Natural killer cell (primary cell): Measurements from ENCODE around the gene ITGB2. TPM values are rescaled to one million over a fixed set of nuclear protein-coding genes. Genes with fewer than 3 reads are reported as not detected.

Experiments
- ATAC-seq, 3 donors: fragments of 150-1000 bp in 2 of 3; fragments of 200-7000 bp in 1 of 3; cut with Tn5 transposase; 1 replicate in 1 of 3; 2 replicates in 2 of 3; pipeline ENCODE4 v1.10.0; 2021; ENCODE audit warnings: mild to moderate bottlenecking in 2 of 3, moderate library complexity in 2 of 3
- DNase-seq, 2 donors: peaks; one replicate each; pipeline versions ENCODE4 v3.0.0 to v3.0.0-alpha.2; 2013 to 2021; ENCODE audit warnings: mixed read lengths in 1 of 2
- H3K27ac ChIP-seq: one replicate; pipeline ENCODE4 v1.5.1; 2013; ENCODE audit warnings: mild to moderate bottlenecking, low read length
- H3K27me3 ChIP-seq: one replicate; pipeline ENCODE4 v1.6.1; 2013; ENCODE audit warnings: low read length; ENCODE audit not compliant: control insufficient read depth, insufficient read depth
- H3K36me3 ChIP-seq: one replicate; pipeline ENCODE4 v1.6.1; 2013; ENCODE audit warnings: low read length; ENCODE audit not compliant: control insufficient read depth, insufficient read depth
- H3K4me1 ChIP-seq: one replicate; pipeline ENCODE4 v1.6.1; 2013; ENCODE audit warnings: low read length; ENCODE audit not compliant: control insufficient read depth, insufficient read depth
- H3K4me3 ChIP-seq: one replicate; pipeline ENCODE4 v1.5.1; 2013; ENCODE audit warnings: low read length
- H3K9me3 ChIP-seq: one replicate; pipeline ENCODE4 v1.6.1; 2013; ENCODE audit warnings: low read length; ENCODE audit not compliant: control insufficient read depth, insufficient read depth
- H3K27ac Mint-ChIP-seq, 2 donors: one replicate each; pipeline ENCODE4 v1.8.0; 2022; ENCODE audit warnings: mild to moderate bottlenecking in 2 of 2, mixed read lengths in 2 of 2, moderate library complexity in 1 of 2
- H3K27me3 Mint-ChIP-seq, 2 donors: one replicate each; pipeline ENCODE4 v1.8.0; 2022; ENCODE audit warnings: low read depth in 2 of 2, mixed read lengths in 2 of 2
- H3K36me3 Mint-ChIP-seq: one replicate; pipeline ENCODE4 v1.8.0; 2022; ENCODE audit warnings: mixed read lengths
- H3K4me1 Mint-ChIP-seq, 2 donors: one replicate each; pipeline ENCODE4 v1.8.0; 2022; ENCODE audit warnings: mixed read lengths in 2 of 2
- H3K4me3 Mint-ChIP-seq: one replicate; pipeline ENCODE4 v1.8.0; 2022; ENCODE audit warnings: mild to moderate bottlenecking, moderate library complexity, mixed read lengths
- H3K9me3 Mint-ChIP-seq, 2 donors: one replicate each; pipeline ENCODE4 v1.8.0; 2022; ENCODE audit warnings: mixed read lengths in 2 of 2
- WGBS: methylation state at CpG from one replicate; pipeline ENCODE4 v1.1.7; 2013; ENCODE audit warnings: missing lambda C conversion rate; ENCODE audit not compliant: insufficient coverage; 5-methylcytosine and 5-hydroxymethylcytosine counted together
- intact Hi-C: fragments of 100-400 bp; cut with micrococcal nuclease; formaldehyde crosslinking; loops from one replicate; pipeline ENCODE4 v1.14.2; 2022
- total RNA-seq, 4 donors: library from RNA; stranded (reverse); fragments of 120-200 nt in 1 of 4; gene quantifications; one replicate each; pipeline versions ENCODE4 v1.2.3 to v1.2.4, GENCODE V29; 2013 to 2022
- TF ChIP-seq, protein P1 (sequence below): fragments of 200-600 bp; IDR thresholded peaks from one replicate; pipeline ENCODE4 v1.8.0; 2022; ENCODE audit warnings: antibody characterized with exemption

The ITGB2 gene
- total RNA-seq, 3 donors from 2014 or later (not counting 1 experiment from before 2014, with no cell fraction given), result 1,223 to 1,393 (median 1,250) TPM

DNA sequence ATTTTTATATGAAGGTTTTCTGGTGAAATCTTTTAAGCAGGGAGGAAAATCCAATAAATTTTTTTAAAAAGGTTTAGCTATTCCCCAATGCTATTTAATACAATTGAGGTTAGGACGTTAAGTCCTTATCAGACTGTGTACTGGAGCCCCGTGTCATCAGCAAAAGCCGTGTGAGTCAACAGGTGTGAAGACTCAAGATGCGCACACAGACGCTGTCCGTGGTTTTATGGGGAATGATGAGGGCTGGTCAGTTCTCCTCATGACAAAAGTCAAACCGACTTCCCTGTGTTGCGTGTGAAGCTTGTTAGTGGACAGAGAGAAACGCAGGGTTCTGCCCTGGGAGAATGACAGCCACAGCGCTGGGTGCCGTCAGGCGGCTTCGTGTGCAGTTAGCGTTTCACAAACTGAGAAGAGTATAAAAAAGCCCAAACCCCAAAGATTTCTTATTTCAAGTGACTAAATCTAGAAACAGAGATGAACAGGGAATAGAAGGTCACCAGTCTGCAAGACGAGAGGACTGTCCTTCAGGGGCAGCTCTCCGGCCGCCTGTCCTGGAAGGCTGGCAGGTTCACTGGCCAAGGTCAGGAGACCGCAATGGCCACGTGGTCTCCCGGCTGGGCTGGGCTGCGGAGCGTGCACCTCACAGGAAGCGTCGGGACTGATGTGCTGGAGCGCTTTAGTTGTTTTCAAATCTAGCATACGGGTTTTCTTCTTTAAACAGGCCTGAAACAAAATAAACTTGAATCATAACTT, 69.6 kb downstream of the ITGB2 start:
- no peaks in the 10 kb centered on the region for H3K36me3 Mint-ChIP-seq
- 81% methylated on average over 26 of the region's 26 CpGs for WGBS
- peak overlapping the region; percentile 62 to 69 for H3K27ac Mint-ChIP-seq
- DNase-seq (no peak), ATAC-seq (peak in 2 of 3 donors; percentile 16 to 26)
- H3K27me3 Mint-ChIP-seq, result no peaks in the 10 kb centered on the region
- H3K4me1 ChIP-seq, result peaks cover 29% of the 10 kb centered on the region
- H3K4me3 Mint-ChIP-seq, result peak overlapping the region; percentile 17
- no peak overlapping the region for H3K4me3 ChIP-seq
- peaks cover 41 to 46% of the 10 kb centered on the region in 2 donors for H3K4me1 Mint-ChIP-seq
- no peaks in the 10 kb centered on the region for H3K9me3 ChIP-seq
- TF ChIP-seq, protein P1, sequence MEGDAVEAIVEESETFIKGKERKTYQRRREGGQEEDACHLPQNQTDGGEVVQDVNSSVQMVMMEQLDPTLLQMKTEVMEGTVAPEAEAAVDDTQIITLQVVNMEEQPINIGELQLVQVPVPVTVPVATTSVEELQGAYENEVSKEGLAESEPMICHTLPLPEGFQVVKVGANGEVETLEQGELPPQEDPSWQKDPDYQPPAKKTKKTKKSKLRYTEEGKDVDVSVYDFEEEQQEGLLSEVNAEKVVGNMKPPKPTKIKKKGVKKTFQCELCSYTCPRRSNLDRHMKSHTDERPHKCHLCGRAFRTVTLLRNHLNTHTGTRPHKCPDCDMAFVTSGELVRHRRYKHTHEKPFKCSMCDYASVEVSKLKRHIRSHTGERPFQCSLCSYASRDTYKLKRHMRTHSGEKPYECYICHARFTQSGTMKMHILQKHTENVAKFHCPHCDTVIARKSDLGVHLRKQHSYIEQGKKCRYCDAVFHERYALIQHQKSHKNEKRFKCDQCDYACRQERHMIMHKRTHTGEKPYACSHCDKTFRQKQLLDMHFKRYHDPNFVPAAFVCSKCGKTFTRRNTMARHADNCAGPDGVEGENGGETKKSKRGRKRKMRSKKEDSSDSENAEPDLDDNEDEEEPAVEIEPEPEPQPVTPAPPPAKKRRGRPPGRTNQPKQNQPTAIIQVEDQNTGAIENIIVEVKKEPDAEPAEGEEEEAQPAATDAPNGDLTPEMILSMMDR, result no peak
- no peaks in the 10 kb centered on the region for H3K27me3 ChIP-seq
- H3K9me3 Mint-ChIP-seq, result no peaks in the 10 kb centered on the region
- H3K27ac ChIP-seq, result no peak overlapping the region
- intact Hi-C loops, result no loop called here
- H3K36me3 ChIP-seq, result peaks cover 56% of the 10 kb centered on the region

DNA sequence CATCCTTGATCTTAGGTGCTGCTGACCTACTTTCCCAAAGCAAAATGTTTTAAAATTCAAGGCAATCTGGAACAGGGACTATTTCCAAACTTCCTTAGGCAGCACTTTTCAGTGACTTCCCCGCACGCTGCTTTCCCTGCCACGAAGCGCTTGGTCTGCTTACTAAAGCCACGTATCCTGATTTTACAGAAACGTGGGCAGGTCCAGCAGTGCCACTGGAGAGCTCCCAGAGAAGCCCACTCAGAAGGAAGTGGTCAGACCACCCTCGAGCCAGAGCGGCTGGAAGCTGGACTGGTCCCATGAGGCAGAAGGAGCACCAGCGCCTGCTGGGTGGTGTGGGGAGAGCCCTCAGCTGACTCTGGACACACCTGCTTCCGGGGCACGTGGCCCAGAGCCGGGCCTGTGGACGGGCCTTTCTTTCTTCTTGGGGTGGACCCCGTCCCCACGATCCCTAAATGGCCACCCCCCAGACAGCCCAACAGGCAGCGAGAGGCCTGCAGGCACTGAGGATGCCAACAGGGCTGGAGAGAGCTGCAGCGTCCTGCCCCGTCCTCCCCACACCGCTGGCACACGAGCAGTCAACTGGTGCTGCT, 70.4 kb downstream of the ITGB2 start:
- ATAC-seq (no peak), DNase-seq (no peak)
- H3K27ac Mint-ChIP-seq, result peak overlapping the region; percentile 62 to 69
- H3K4me3 Mint-ChIP-seq, result no peak overlapping the region
- no peaks in the 10 kb centered on the region for H3K27me3 ChIP-seq
- H3K36me3 ChIP-seq, result peaks cover 48% of the 10 kb centered on the region
- intact Hi-C loops, result no loop called here
- H3K4me3 ChIP-seq, result no peak overlapping the region
- TF ChIP-seq, protein P1, result no peak
- H3K4me1 ChIP-seq, result peaks cover 36% of the 10 kb centered on the region
- H3K27me3 Mint-ChIP-seq, result no peaks in the 10 kb centered on the region
- no peak overlapping the region for H3K27ac ChIP-seq
- 93% methylated on average over 20 of the region's 20 CpGs for WGBS
- no peaks in the 10 kb centered on the region for H3K9me3 ChIP-seq
- peaks cover 43 to 44% of the 10 kb centered on the region in 2 donors for H3K4me1 Mint-ChIP-seq
- H3K36me3 Mint-ChIP-seq, result no peaks in the 10 kb centered on the region
- no peaks in the 10 kb centered on the region for H3K9me3 Mint-ChIP-seq

DNA sequence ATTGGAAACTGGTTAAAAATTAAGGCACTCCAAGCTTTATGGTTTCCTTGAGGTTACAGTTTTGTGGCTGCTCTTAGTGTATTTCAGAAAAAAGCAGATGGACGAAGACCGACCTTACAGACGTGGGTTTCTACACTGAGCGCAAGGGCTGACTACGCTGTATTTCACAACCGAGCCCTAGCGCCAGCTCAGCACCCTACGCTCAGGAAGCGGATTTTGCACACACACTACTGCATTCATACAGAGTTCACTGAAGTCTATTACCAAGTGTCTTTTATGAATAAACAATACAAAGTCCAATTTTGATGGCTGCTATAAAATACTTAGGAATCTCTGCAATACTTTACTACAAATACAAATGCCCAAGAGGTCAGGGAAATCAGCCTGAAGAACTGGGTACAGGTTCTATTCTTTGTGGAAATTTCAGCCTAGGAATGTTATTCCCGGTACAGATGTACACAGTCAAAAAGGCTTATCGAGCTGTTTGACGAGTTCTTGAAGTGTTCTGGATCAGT, 71.0 kb downstream of the ITGB2 start:
- 90% methylated on average over 12 of the region's 12 CpGs for WGBS
- no peaks in the 10 kb centered on the region for H3K27me3 Mint-ChIP-seq
- H3K27ac Mint-ChIP-seq, result no peak overlapping the region
- peaks cover 42% of the 10 kb centered on the region for H3K36me3 ChIP-seq
- no peaks in the 10 kb centered on the region for H3K36me3 Mint-ChIP-seq
- no peak overlapping the region for H3K4me3 Mint-ChIP-seq
- ATAC-seq, result no peak
- intact Hi-C loops, result no loop called here
- TF ChIP-seq, protein P1, result no peak
- no peak for DNase-seq
- H3K27me3 ChIP-seq, result no peaks in the 10 kb centered on the region
- H3K4me3 ChIP-seq, result no peak overlapping the region
- H3K4me1 ChIP-seq, result peaks cover 32% of the 10 kb centered on the region
- H3K27ac ChIP-seq, result no peak overlapping the region
- peaks cover 36 to 38% of the 10 kb centered on the region in 2 donors for H3K4me1 Mint-ChIP-seq
- no peaks in the 10 kb centered on the region for H3K9me3 ChIP-seq
- no peaks in the 10 kb centered on the region for H3K9me3 Mint-ChIP-seq
